ENCODE results near the gene INTS1. TPM values are rescaled to one million over a fixed set of nuclear protein-coding genes. Genes with fewer than 3 reads are reported as not detected.
"Not testable (repeated sequence)": the region's sequence is repeated elsewhere in the genome, so short reads cannot be mapped to it uniquely, and the experiment has no call there.

INTS1 gene
- total RNA-seq, 4 donors from 2014 or later = 33.1 to 80.3 (median 48.0) TPM

DNA sequence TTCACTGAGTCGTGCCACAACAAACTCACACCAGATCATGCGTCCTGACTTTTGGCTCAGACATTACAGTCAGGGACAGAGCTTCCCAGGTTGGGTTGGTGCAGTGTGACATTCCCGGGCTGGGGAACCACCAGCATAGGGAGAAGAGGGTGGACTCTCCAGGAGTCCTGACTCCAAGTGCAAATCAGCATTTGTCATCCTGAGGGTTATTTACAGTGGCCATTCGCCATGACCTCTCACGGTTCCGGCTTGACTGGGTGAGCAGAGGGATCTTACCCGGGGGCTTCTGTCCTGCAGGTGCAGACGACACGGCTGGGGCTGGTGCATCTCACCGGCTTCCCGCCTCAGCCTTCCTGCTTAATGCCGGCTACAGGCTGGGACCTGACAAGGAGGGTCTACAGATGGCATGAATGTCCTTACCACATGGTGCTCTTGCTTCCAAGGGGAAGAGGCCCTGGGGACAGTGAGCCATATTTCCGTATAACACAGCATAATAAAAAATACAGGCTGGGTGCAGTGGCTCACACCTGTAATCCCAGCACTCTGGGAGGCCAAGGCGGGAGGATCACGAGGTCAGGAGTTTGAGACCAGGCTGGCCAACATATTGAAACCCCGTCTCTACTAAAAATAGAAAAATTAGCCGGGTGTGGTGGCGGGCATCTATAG, 12.5 kb upstream of the INTS1 start:
- TF ChIP-seq POLR2AphosphoS5 (IDR thresholded peaks at IDR 0.05) = no peak
- TF ChIP-seq EP300 (IDR thresholded peaks at IDR 0.05) = no peak
- TF ChIP-seq, protein P1, sequence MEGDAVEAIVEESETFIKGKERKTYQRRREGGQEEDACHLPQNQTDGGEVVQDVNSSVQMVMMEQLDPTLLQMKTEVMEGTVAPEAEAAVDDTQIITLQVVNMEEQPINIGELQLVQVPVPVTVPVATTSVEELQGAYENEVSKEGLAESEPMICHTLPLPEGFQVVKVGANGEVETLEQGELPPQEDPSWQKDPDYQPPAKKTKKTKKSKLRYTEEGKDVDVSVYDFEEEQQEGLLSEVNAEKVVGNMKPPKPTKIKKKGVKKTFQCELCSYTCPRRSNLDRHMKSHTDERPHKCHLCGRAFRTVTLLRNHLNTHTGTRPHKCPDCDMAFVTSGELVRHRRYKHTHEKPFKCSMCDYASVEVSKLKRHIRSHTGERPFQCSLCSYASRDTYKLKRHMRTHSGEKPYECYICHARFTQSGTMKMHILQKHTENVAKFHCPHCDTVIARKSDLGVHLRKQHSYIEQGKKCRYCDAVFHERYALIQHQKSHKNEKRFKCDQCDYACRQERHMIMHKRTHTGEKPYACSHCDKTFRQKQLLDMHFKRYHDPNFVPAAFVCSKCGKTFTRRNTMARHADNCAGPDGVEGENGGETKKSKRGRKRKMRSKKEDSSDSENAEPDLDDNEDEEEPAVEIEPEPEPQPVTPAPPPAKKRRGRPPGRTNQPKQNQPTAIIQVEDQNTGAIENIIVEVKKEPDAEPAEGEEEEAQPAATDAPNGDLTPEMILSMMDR (IDR thresholded peaks at IDR 0.05) = no peak
- no peak for TF ChIP-seq POLR2A (IDR thresholded peaks at IDR 0.05; ENCODE audit: low read depth)
- peaks cover 10 to 26% (median 14%) of the 10 kb centered on the region in 4 donors for H3K4me1 ChIP-seq
- H3K36me3 ChIP-seq = no peaks in the 10 kb centered on the region
- intact Hi-C loops (cut with DNase I) = no loop called here
- 77% methylated on average over 13 of the region's 18 CpGs for WGBS
- H3K9me3 ChIP-seq = no peaks in the 10 kb centered on the region
- H3K27ac ChIP-seq (replicated peaks in 1 of 4) = no peak overlapping the region
- H3K27me3 ChIP-seq = peaks cover 0 to 40% (median 0%) of the 10 kb centered on the region in 4 donors
- no peak for DNase-seq (ENCODE audit: extremely low spot score)
- no peak overlapping the region for H3K4me3 ChIP-seq

DNA sequence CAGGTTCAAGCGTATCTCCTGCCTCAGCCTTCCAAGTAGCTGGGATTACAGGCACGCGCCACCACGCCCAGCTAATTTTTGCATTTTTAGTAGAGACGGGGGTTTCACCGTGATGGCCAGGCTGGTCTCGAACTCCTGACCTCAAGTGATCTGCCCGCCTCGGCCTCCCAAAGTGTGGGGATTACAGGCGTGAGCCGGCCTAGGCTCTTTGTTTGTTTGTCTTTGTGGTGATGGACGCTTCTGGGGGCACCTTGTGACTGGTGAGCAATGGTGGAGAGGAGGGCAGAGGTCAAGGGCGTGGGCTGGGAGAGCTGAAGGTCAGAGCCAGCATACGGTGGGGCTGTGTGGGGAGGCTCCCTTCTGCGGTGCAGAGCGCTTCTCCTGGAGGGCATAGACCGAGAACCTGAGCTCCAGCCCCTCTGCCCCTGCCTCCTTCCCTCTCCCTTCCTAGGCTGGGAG, 11.3 kb upstream of the INTS1 start:
- Histone ChIP-seq H3K4me1 (peaks cover 10 to 26% (median 14%) of the 10 kb centered on the region in 4 donors), H3K27me3 (peaks cover 0 to 40% (median 0%) of the 10 kb centered on the region in 4 donors)
- 83% methylated on average over 8 of the region's 17 CpGs for WGBS
- H3K36me3 ChIP-seq; intact Hi-C loops (cut with DNase I); DNase-seq (ENCODE audit: extremely low spot score); H3K9me3 ChIP-seq; H3K27ac ChIP-seq (replicated peaks in 1 of 4); H3K4me3 ChIP-seq: not testable (repeated sequence)

DNA sequence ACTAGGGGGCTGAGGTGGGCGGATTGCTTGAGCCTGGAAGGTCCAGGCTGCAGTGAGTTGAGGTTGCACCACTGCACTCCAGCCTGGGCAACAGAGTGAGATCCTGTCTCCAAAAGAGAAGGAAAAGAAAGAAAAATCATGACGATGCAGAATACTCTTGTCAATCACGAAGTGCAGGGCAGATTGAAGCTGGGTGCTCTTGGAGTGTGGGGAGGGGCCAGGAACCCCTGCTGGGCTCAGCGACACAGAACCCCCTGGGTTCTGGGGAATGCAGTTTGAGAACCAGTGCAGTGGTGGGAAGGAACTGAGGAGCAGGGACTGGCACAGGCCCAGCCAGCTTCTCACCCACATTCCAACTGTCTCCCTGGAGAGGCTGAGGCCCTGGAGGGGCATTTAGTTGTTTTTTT, 10.8 kb upstream of the INTS1 start:
- Histone ChIP-seq H3K27me3 (peaks cover 0 to 40% (median 0%) of the 10 kb centered on the region in 4 donors), H3K27ac (replicated peaks in 1 of 4) (no peak overlapping the region), H3K4me1 (peaks cover 10 to 26% (median 14%) of the 10 kb centered on the region in 4 donors), H3K36me3 (no peaks in the 10 kb centered on the region), H3K9me3 (no peaks in the 10 kb centered on the region), H3K4me3 (no peak overlapping the region)
- WGBS = 73% methylated on average over 4 of the region's 4 CpGs
- intact Hi-C loops (cut with DNase I) = no loop called here
- TF ChIP-seq POLR2A (IDR thresholded peaks at IDR 0.05; ENCODE audit: low read depth) (no peak), EP300 (IDR thresholded peaks at IDR 0.05) (no peak), POLR2AphosphoS5 (IDR thresholded peaks at IDR 0.05) (no peak)
- TF ChIP-seq, protein P1 (IDR thresholded peaks at IDR 0.05) = no peak
- no peak for DNase-seq (ENCODE audit: extremely low spot score)

DNA sequence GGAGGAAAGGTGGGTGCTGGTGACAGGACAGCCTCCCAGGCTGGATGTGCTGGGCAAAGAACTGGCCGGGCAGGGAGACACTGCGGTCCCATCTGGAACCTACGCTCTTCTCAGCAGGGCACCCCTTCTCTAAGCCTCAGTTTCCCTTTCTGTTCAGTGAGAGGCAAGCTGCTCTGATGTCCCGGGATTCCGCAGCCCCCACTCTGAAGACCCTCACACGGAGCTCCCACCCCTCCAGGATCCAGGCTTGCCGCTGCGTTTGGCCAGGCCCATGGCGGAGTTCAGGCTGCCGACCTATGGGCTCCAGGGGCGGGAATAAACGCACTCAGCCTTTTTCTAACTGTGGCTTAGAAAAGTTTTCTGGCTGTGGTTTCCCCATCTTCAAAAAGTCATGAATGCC, 10.2 kb upstream of the INTS1 start:
- H3K4me3 ChIP-seq = no peak overlapping the region
- H3K27ac ChIP-seq (replicated peaks in 1 of 4) = peak overlapping the region in 2 of 4 donors; percentile 77
- DNase-seq (ENCODE audit: extremely low spot score) = no peak
- H3K9me3 ChIP-seq = no peaks in the 10 kb centered on the region
- no peaks in the 10 kb centered on the region for H3K36me3 ChIP-seq
- H3K27me3 ChIP-seq = peaks cover 0 to 40% (median 0%) of the 10 kb centered on the region in 4 donors
- H3K4me1 ChIP-seq = peaks cover 10 to 26% (median 14%) of the 10 kb centered on the region in 4 donors
- intact Hi-C loops (cut with DNase I) = no loop called here
- no peak for TF ChIP-seq EP300 (IDR thresholded peaks at IDR 0.05)
- TF ChIP-seq, protein P1 (IDR thresholded peaks at IDR 0.05) = no peak
- no peak for TF ChIP-seq POLR2AphosphoS5 (IDR thresholded peaks at IDR 0.05)
- no peak for TF ChIP-seq POLR2A (IDR thresholded peaks at IDR 0.05; ENCODE audit: low read depth)
- 85% methylated on average over 12 of the region's 12 CpGs for WGBS

DNA sequence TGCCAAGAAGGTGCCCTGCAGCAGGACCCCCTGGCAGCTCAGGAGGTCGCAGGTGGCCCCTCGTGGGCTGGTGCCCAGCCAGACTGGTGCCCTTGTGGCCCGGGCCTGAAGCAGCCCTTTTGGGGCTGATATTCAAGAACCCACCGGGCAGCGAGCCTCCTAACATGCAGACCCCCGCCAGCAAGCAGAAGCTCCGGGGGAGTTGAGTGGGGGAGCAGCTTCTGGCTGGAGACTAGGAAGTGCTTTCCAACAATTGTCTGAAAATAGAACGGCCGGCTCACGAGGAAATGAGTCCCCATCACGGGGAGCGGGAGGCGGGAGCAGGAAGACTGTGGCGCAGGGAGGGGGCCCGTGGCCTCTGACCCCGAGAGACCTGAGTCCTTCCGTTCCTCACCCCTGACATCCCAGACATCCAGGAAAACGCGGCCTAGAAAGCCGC, 9.5 kb upstream of the INTS1 start:
- Histone ChIP-seq H3K27me3 (peaks cover 0 to 40% (median 0%) of the 10 kb centered on the region in 4 donors), H3K36me3 (no peaks in the 10 kb centered on the region), H3K27ac (replicated peaks in 1 of 4) (peak overlapping the region; percentile 72 to 77 (median 76)), H3K4me1 (peaks cover 10 to 26% (median 14%) of the 10 kb centered on the region in 4 donors), H3K4me3 (peak overlapping the region in 3 of 4 donors; percentile 15 to 35 (median 20)), H3K9me3 (no peaks in the 10 kb centered on the region)
- intact Hi-C loops (cut with DNase I) = no loop called here
- WGBS = 25% methylated on average over 19 of the region's 20 CpGs
- peak in 1 of 2 donors; percentile 58 for TF ChIP-seq POLR2AphosphoS5 (IDR thresholded peaks at IDR 0.05)
- TF ChIP-seq, protein P1 (IDR thresholded peaks at IDR 0.05) = no peak
- DNase-seq (ENCODE audit: extremely low spot score) = no peak
